ENCODE measurements around the gene SNX1.
A peak's percentile ranks its signal among the peaks of the same experiment; 100 is the strongest.

The SNX1 gene

GRCh38 chr15:64153480-64154367, 57.9 kb downstream of the SNX1 start:
- H3K9ac ChIP-seq (ENCODE audit: low read length), result peak overlapping the region; percentile 39

GRCh38 chr15:64155802-64156651, 60.2 kb downstream of the SNX1 start:
- Histone ChIP-seq H3K27me3 (ENCODE audit: control insufficient read depth, insufficient read depth, low read length) (peaks cover 25% of the 10 kb centered on the region), H3K9me3 (ENCODE audit: control insufficient read depth, low read length) (no peaks in the 10 kb centered on the region), H3K4me3 (ENCODE audit: low read length) (no peak overlapping the region), H3K9ac (ENCODE audit: low read length) (no peak overlapping the region), H3K36me3 (ENCODE audit: control insufficient read depth, insufficient read depth, low read length) (peaks cover 21% of the 10 kb centered on the region), H3K4me1 (ENCODE audit: control insufficient read depth, insufficient read depth, low read length) (peaks cover 36% of the 10 kb centered on the region)

More at GRCh38 chr15:64153480-64154367, 57.9 kb downstream of the SNX1 start:
- H3K27me3 ChIP-seq (ENCODE audit: control insufficient read depth, insufficient read depth, low read length), result peaks cover 26% of the 10 kb centered on the region
- peaks cover 30% of the 10 kb centered on the region for H3K4me1 ChIP-seq (ENCODE audit: control insufficient read depth, insufficient read depth, low read length)
- H3K4me3 ChIP-seq (ENCODE audit: low read length), result no peak overlapping the region
- no peaks in the 10 kb centered on the region for H3K9me3 ChIP-seq (ENCODE audit: control insufficient read depth, low read length)
- peaks cover 11% of the 10 kb centered on the region for H3K36me3 ChIP-seq (ENCODE audit: control insufficient read depth, insufficient read depth, low read length)

- H3K4me1 ChIP-seq (ENCODE audit: control insufficient read depth, insufficient read depth, low read length), result peaks cover 32% of the 10 kb centered on the region
- H3K9ac ChIP-seq (ENCODE audit: low read length), result no peak overlapping the region
- no peaks in the 10 kb centered on the region for H3K9me3 ChIP-seq (ENCODE audit: control insufficient read depth, low read length)
- peaks cover 17% of the 10 kb centered on the region for H3K27me3 ChIP-seq (ENCODE audit: control insufficient read depth, insufficient read depth, low read length)
- no peak overlapping the region for H3K4me3 ChIP-seq (ENCODE audit: low read length)
- peaks cover 21% of the 10 kb centered on the region for H3K36me3 ChIP-seq (ENCODE audit: control insufficient read depth, insufficient read depth, low read length)
These were observed 61.0 kb downstream of the SNX1 start for GRCh38 chr15:64156652-64157331.

GRCh38 chr15:64157599-64158125, 61.9 kb downstream of the SNX1 start:
- Histone ChIP-seq H3K27me3 (ENCODE audit: control insufficient read depth, insufficient read depth, low read length) (peaks cover 8% of the 10 kb centered on the region), H3K4me1 (ENCODE audit: control insufficient read depth, insufficient read depth, low read length) (peaks cover 29% of the 10 kb centered on the region), H3K9me3 (ENCODE audit: control insufficient read depth, low read length) (no peaks in the 10 kb centered on the region), H3K36me3 (ENCODE audit: control insufficient read depth, insufficient read depth, low read length) (peaks cover 21% of the 10 kb centered on the region), H3K4me3 (ENCODE audit: low read length) (no peak overlapping the region), H3K9ac (ENCODE audit: low read length) (no peak overlapping the region)

- no peak overlapping the region for H3K9ac ChIP-seq (ENCODE audit: low read length)
- peaks cover 24% of the 10 kb centered on the region for H3K4me1 ChIP-seq (ENCODE audit: control insufficient read depth, insufficient read depth, low read length)
- H3K36me3 ChIP-seq (ENCODE audit: control insufficient read depth, insufficient read depth, low read length), result peaks cover 21% of the 10 kb centered on the region
- H3K9me3 ChIP-seq (ENCODE audit: control insufficient read depth, low read length), result no peaks in the 10 kb centered on the region
- no peaks in the 10 kb centered on the region for H3K27me3 ChIP-seq (ENCODE audit: control insufficient read depth, insufficient read depth, low read length)
- no peak overlapping the region for H3K4me3 ChIP-seq (ENCODE audit: low read length)
These were observed 62.8 kb downstream of the SNX1 start for GRCh38 chr15:64158363-64159134.

- Histone ChIP-seq H3K27me3 (ENCODE audit: control insufficient read depth, insufficient read depth, low read length) (no peaks in the 10 kb centered on the region), H3K9me3 (ENCODE audit: control insufficient read depth, low read length) (no peaks in the 10 kb centered on the region), H3K9ac (ENCODE audit: low read length) (peak overlapping the region; percentile 77), H3K4me1 (ENCODE audit: control insufficient read depth, insufficient read depth, low read length) (peaks cover 31% of the 10 kb centered on the region), H3K36me3 (ENCODE audit: control insufficient read depth, insufficient read depth, low read length) (peaks cover 20% of the 10 kb centered on the region), H3K4me3 (ENCODE audit: low read length) (peak overlapping the region; percentile 58)
These were observed 66.1 kb downstream of the SNX1 start for GRCh38 chr15:64161688-64162477.

- H3K36me3 ChIP-seq (ENCODE audit: control insufficient read depth, insufficient read depth, low read length), result peaks cover 17% of the 10 kb centered on the region
- no peaks in the 10 kb centered on the region for H3K27me3 ChIP-seq (ENCODE audit: control insufficient read depth, insufficient read depth, low read length)
- H3K4me1 ChIP-seq (ENCODE audit: control insufficient read depth, insufficient read depth, low read length), result peaks cover 31% of the 10 kb centered on the region
- H3K9ac ChIP-seq (ENCODE audit: low read length), result peak overlapping the region; percentile 77
- H3K4me3 ChIP-seq (ENCODE audit: low read length), result peak overlapping the region; percentile 58
- H3K9me3 ChIP-seq (ENCODE audit: control insufficient read depth, low read length), result no peaks in the 10 kb centered on the region
These were observed 66.7 kb downstream of the SNX1 start for GRCh38 chr15:64162478-64162868.

- Histone ChIP-seq H3K9ac (ENCODE audit: low read length) (peak within 1 kb of the TSS; percentile 77), H3K36me3 (ENCODE audit: control insufficient read depth, insufficient read depth, low read length) (peaks cover 17% of the 10 kb centered on the region), H3K4me3 (ENCODE audit: low read length) (peak within 1 kb of the TSS; percentile 58), H3K27me3 (ENCODE audit: control insufficient read depth, insufficient read depth, low read length) (no peaks in the 10 kb centered on the region), H3K9me3 (ENCODE audit: control insufficient read depth, low read length) (no peaks in the 10 kb centered on the region), H3K4me1 (ENCODE audit: control insufficient read depth, insufficient read depth, low read length) (peaks cover 31% of the 10 kb centered on the region)
These were observed 67.3 kb downstream of the SNX1 start, which contains the start of gene PPIB for GRCh38 chr15:64162869-64163658. PPIB (minus strand) TSS chr15:64163022; CDS start chr15:64162986, 36 bp downstream.

- Histone ChIP-seq H3K4me3 (ENCODE audit: low read length) (peak overlapping the region; percentile 53), H3K9me3 (ENCODE audit: control insufficient read depth, low read length) (no peaks in the 10 kb centered on the region), H3K36me3 (ENCODE audit: control insufficient read depth, insufficient read depth, low read length) (peaks cover 9% of the 10 kb centered on the region), H3K9ac (ENCODE audit: low read length) (peak overlapping the region; percentile 63), H3K27me3 (ENCODE audit: control insufficient read depth, insufficient read depth, low read length) (no peaks in the 10 kb centered on the region), H3K4me1 (ENCODE audit: control insufficient read depth, insufficient read depth, low read length) (peaks cover 31% of the 10 kb centered on the region)
These were observed 68.0 kb downstream of the SNX1 start for GRCh38 chr15:64163659-64164362.
